Activated CD4-positive, alpha-beta T cell treated with anti-CD3 and anti-CD28 coated beads, Interleukin-2, amount 50 U/mL, for 48 hours (primary cell): Measurements from ENCODE around the gene AKAP6.

Source experiments
- DNase-seq, 2 experiments: peaks; one replicate each; pipeline ENCODE4 v3.0.0-alpha.2; 2020

The AKAP6 gene

GRCh38 chr14:32590157-32590556, 261.1 kb downstream of the AKAP6 start:
- no peak for DNase-seq

- no peak for DNase-seq
Measured at GRCh38 chr14:32593290-32593942, 264.3 kb downstream of the AKAP6 start.

GRCh38 chr14:32594766-32595165, 265.7 kb downstream of the AKAP6 start:
- no peak for DNase-seq

- no peak for DNase-seq
Measured at GRCh38 chr14:32595497-32595896, 266.4 kb downstream of the AKAP6 start.

- DNase-seq: no peak
Measured at GRCh38 chr14:32596390-32596789, 267.3 kb downstream of the AKAP6 start.

GRCh38 chr14:32597771-32598170, 268.7 kb downstream of the AKAP6 start:
- DNase-seq: no peak

GRCh38 chr14:32601069-32601468, 272.0 kb downstream of the AKAP6 start:
- no peak for DNase-seq

GRCh38 chr14:32601906-32602305, 272.8 kb downstream of the AKAP6 start:
- DNase-seq: no peak

- DNase-seq: no peak
Measured at GRCh38 chr14:32602699-32603098, 273.6 kb downstream of the AKAP6 start.

- DNase-seq: no peak
Measured at GRCh38 chr14:32603992-32604565, 275.0 kb downstream of the AKAP6 start.

GRCh38 chr14:32606301-32606700, 277.2 kb downstream of the AKAP6 start:
- no peak for DNase-seq

- DNase-seq: no peak
Measured at GRCh38 chr14:32607399-32607798, 278.3 kb downstream of the AKAP6 start.

GRCh38 chr14:32608857-32609256, 279.8 kb downstream of the AKAP6 start:
- DNase-seq: no peak

- DNase-seq: no peak
Measured at GRCh38 chr14:32609388-32609787, 280.3 kb downstream of the AKAP6 start.

- no peak for DNase-seq
Measured at GRCh38 chr14:32611752-32612151, 282.7 kb downstream of the AKAP6 start.

GRCh38 chr14:32618991-32619390, 289.9 kb downstream of the AKAP6 start:
- no peak for DNase-seq

- DNase-seq: no peak
Measured at GRCh38 chr14:32620303-32620702, 291.2 kb downstream of the AKAP6 start.

GRCh38 chr14:32620724-32621123, 291.6 kb downstream of the AKAP6 start:
- no peak for DNase-seq

- no peak for DNase-seq
Measured at GRCh38 chr14:32621585-32621984, 292.5 kb downstream of the AKAP6 start.

GRCh38 chr14:32622742-32623141, 293.6 kb downstream of the AKAP6 start:
- DNase-seq: no peak

- DNase-seq: no peak
Measured at GRCh38 chr14:32623300-32624093, 294.4 kb downstream of the AKAP6 start.

GRCh38 chr14:32625211-32625610, 296.1 kb downstream of the AKAP6 start:
- no peak for DNase-seq

GRCh38 chr14:32627545-32628298, 298.6 kb downstream of the AKAP6 start:
- no peak for DNase-seq
